Ureter (tissue), 1 donor: ENCODE measurements around the gene HDAC7. TPM values are rescaled to one million over a fixed set of nuclear protein-coding genes. Genes with fewer than 3 reads are reported as not detected.

Experiments used
- total RNA-seq: library from RNA; stranded (reverse); gene quantifications from one replicate; pipeline ENCODE4 v1.2.4, GENCODE V29; 2023
- donor health status: DM: yes; HTN: yes; CAD: no.

HDAC7 gene
- total RNA-seq, 1 donor from 2014 or later: 144 TPM

Other genes with a start within 250 kb of the HDAC7 start
- gene RPAP3, start 113.9 kb downstream of the HDAC7 start, total RNA-seq: 35.5 TPM
- gene ENDOU, start 94.4 kb downstream of the HDAC7 start, total RNA-seq: 0.89 TPM
- 83.4 TPM for gene RAPGEF3, start 61.0 kb downstream of the HDAC7 start, total RNA-seq
- gene SLC48A1, start 46.7 kb downstream of the HDAC7 start, total RNA-seq: 41.3 TPM
- 12.6 TPM for gene VDR, start 85.1 kb upstream of the HDAC7 start, total RNA-seq
- 39.0 TPM for gene TMEM106C, start 143.7 kb upstream of the HDAC7 start, total RNA-seq
- not detected for gene COL2A1, start 184.6 kb upstream of the HDAC7 start, total RNA-seq